Activated CD8-positive, alpha-beta memory T cell treated with anti-CD3 and anti-CD28 coated beads, Interleukin-2, amount 50 U/mL, for 4 hours (primary cell): ENCODE results near the gene WDR46.

Experiments
- DNase-seq: peaks from one replicate; pipeline ENCODE4 v3.0.0-alpha.2; 2020

WDR46 gene

DNA sequence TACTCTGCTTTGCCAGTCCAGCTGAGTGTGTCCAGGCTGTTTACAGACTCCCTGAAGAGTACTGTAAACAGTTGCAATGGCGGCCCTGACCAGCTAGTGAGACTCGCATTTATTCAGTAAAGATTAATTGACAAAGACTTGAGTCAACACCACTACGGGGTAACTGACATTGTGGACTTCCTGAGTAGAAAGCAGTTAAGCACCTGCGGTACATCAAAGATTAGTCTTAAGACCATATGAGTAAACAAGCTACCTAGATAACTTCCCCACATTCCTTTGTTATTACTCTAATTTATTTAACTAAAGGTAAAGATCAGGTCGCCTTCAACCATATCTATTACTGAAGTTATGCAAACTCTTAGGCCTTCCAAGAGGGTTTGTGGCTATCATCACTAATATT lies 30.0 kb downstream of the WDR46 start:
- no peak for DNase-seq

DNA sequence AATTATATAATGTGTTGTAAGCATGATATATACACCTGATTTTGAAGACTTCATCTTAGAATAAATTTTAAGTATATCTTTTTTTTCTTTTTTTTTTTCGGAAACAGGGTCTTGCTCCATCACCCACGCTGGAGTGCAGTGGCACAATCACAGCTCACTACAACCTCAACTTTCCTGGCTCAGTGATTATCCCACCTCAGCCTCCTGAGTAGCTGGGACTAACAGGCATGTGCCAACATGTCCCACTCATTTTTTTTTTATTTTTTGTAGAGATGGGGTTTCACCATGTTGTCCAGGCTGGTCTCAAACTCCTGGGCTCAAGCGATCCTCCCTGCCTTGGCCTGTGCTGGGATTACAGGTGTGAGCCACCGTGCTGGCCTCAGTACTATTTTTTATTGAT lies 34.4 kb downstream of the WDR46 start:
- no peak for DNase-seq

DNA sequence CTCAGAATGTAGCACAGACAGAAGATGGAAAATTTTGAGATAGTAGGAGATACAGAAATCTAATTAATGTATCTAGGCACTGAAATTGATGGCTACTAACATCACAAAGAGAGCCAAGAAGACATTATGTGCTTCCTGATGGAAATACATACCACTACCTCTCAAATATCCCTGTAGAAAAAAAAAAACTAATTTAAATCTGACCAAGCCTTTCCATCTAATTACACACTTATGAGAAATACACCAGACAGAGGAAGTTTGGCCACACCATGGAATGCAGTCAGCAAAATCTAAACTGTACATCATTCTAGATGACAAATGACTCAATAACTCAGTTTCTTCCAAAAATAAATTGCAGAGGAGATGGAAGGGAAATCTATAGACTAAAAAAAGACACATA lies 36.3 kb downstream of the WDR46 start:
- DNase-seq = no peak

DNA sequence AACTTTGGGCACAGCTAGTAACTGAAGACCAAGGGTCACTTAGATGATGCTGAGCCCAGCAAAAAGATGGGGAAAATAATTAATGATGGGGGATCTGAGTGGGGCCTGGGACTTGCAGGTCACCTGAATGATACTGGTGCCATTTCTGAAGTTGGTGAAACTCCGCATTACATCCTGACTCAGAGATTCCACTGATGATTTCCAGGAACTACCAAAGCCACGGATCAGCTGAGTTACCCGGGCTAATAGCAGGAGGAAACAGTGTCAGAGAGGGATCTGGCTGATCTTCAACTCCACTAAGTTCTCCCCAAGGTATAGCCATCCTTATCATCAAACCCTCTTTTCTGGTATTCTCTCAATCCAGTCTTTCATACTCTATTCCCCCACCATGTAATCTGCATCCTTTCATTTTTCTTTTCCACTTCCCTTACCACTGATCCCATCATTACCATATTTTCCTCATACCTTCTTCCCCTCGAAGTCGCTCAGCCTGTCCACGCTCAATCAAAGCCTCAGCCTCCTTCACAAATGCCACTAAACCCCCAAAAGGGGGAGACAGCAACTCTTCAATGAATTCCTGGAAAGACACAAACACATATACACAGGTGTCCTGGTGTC lies 37.5 kb downstream of the WDR46 start:
- no peak for DNase-seq

DNA sequence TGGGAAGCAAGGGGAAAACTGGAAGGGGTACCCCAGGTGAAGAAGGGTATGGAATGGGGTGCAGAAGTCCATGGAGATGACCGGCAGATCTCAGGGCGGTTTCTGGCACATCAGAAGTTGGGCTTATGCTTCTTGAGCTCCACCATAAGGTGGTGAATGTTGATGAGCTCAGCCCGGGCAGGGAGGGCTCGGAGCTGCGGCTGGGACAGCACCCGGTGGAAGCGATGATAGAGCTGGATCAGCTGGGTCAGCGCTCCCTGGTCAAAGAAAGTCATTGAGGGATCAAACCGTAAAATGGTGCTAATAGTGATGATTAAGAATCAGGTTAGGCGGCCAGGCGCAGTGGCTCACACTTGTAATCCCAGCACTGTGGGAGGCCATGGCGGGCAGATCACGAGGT lies 38.3 kb downstream of the WDR46 start:
- DNase-seq = no peak

DNA sequence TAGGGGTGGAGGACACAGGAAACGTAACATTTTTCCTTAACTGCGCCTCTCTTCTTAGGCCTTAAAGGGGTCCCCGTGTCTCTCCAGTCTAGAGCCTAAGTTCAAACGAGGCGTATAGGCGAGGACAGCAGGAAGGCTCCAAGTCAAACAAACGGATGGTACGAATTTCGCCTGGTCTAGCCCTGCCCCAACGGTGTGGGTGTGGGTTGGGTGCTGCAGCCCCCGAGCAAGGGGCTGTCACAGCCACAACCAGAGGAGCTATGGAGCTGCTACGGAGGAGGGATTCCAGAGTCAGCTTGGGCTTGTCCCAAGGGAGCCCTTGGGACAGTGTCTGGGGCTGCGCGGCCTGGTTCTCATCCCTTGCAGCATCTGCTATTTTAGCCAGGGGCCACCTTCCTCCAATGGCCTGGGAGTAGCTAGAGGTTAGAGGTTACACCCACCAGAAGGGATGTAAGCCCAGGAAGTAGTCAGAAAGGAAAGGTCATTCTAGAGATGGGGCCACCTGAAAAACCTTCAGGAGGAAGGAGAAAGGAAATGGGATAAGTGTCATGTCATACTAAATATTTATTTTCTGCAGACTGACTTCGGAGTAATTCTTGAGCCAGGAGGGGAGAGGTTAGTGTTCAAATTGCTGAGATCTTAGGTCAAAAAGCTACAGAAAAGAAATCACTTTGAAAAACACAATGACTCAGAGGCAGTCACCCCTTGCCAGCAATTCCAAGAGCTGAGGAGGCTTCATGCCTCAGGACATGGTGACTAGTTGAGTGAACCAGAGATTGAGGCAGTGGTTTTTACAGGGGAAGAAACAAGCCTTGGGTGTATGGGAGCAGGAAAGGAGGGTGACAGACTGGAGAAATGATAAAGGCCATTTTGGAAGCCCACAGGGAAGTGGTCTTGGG lies 39.1 kb downstream of the WDR46 start:
- peak; percentile 20 for DNase-seq

DNA sequence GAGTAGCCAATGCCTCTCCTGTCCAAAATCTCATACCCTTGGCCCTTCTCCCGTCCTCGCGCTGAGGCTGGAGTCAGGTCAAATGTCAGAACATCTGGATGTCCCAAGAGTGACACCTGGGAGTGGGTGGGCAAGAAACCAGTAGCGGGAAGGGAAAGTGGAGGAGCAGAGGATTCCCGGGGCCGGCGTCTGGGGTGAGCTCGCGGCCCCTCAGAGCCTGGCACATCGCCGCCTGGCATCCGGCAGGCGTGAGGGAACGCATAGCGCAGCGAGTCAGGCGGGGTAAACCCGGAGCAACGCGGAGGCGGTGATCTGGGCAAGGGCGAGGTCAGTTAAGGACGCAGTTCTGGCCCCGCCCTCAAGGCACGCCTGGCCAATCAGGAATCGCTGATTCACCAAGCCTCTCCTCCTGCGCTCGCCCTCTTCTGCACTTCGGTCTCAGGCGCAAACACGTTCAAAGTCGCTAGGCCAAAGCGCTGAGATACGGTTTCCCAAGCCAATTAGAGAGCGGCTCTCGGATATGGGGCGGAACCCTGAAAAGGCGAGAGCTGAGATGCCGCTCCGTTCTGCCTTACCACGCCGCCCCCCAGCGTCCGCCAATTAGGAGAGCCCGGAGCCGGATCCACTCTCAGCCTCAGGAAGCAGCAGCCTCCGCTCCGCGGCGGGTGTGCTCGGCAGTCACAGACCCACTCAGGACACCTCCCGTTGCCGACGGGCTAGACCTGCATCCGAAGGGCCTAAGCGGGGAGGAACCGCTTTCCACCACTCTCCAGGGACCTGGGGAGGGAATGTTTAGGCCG lies 39.9 kb downstream of the WDR46 start:
- DNase-seq = peak; percentile 94

DNA sequence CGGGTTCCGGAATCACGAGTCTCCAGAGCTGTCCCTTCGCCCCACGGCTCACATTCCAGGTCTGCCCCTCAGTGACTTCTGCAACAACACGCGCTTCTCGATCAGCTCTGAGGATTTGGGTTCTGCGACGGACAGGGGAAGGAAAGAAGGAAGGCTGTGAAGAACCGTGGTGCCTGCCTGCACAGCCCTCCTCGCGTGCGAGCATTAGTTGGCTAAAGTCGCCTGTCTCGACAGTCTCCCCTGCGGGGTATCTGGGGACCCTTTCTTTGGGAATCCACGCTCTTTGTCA lies 40.5 kb downstream of the WDR46 start:
- DNase-seq = no peak

DNA sequence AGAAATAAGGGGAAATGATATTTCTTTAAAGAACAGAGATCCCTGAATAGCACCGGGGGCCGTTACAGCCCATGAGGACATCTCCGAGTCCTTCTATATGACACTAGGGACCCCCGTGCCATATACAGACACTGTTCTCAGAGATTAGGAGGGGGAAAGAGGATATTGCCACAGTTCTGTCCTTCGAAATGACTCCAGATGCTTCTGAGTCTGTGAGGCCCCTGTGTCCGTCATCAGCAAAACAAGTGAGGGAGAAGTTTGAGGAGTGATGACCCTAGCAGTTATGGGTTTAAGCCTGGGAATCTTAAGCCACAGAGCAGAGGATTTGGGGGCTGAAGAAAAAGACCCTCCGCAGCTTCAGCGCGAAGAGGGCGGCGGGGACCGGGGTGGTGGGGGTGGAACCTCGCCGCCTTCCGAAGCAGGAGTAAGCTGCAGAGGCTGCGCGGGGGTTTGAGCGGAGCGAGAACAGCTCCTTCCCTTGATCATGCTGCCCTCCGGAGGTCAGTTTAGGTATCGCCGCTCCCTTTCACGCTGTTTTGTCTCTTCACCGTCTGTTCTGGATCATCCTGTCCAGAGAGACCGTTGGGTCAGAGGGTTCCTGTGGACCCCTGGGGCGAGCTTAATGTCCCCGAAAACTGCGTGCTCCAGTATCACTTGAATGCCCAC lies 40.9 kb downstream of the WDR46 start:
- peak; percentile 93 for DNase-seq

DNA sequence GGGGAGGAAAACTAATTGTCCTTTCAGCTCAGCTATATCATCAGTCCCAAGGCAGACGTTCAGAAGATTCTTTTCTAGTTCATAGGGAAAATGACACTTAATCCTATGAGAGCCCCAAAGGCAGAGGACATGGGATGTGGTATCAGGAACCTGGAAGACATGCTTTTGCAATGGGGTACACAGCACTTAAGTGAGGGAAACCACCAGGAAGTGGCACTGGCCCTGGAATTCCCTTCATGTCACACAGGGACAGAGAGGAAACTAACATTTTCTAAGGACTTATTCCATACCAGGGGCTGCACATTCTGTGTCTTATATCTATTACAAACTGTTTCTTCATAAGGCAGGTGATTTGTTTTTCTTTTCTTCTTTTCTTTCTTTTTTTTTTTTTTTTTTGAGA lies 45.6 kb downstream of the WDR46 start:
- no peak for DNase-seq

DNA sequence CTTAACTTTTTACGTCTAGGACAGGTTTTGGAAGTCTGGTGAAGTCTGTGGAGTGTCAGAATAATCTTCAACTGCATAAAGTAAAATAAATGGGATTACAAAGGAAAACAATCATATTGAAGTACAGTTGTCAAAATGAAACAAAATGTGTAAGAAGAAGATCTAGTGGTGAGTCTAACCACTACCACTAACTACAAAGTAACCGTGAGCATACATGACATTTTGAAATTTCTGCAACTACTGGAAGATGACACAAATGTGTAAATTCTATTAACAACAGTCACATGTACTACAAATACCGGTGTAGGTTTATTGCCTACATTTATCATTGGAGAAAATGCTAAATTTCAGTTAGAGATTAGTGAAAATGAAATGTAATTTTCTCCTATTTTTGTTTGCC lies 47.1 kb downstream of the WDR46 start:
- no peak for DNase-seq

DNA sequence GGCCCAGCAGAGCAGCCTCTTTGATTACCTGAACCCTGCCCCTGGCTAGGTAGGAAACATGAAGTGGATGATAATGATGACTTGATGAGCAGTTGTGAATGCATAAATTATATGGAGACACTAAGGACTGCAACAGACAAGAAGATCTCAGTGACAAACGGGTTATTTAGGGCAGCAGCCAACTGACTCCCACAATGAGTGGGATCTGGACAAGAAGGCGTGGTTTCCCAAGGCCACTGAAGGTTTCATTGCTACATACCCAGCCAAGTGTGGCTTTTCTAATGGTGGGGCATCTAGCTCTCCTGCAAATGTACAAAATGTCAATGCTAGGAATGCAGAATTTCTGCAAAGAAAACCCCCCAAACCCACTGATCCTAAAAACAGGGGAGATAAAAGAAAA lies 51.3 kb downstream of the WDR46 start:
- DNase-seq = no peak

DNA sequence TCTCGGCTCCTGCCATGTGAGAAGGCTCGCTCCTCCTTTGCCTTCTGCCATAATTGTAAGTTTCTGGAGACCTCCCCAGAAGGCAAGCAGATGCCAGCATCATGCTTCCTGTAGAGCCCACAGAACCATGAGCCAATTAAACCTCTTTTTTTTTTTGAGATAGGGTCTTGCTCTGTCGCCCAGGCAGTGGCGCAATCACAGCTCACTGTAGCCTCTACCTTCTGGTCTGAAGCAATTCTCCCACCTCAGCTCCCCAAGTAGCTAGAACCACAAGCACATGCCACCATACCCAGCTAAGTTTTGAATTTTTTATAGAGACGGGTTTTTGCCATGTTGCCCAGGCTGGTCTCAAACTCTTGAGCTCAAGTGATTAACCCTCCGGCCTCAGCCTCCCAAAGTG lies 52.2 kb downstream of the WDR46 start:
- DNase-seq = no peak

DNA sequence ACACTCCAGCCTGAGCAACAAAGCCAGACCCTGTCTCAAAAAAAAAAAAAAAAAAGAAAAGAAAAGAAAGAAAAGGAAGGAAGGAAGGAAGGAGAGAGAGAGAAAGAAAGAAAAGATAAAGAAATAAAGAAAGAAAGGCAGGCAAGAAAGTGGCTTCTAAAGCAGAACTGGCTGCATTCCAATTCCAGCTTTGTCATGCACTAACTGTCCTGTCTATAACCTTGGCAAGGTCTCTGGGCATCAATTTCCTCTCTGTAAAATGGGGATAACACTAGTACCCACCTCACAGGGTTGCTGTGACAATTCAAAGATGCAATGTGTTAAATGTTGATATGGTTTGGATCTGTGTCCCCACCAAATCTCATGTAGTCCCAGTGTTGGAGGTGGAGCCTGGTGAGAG lies 52.7 kb downstream of the WDR46 start:
- DNase-seq = no peak

DNA sequence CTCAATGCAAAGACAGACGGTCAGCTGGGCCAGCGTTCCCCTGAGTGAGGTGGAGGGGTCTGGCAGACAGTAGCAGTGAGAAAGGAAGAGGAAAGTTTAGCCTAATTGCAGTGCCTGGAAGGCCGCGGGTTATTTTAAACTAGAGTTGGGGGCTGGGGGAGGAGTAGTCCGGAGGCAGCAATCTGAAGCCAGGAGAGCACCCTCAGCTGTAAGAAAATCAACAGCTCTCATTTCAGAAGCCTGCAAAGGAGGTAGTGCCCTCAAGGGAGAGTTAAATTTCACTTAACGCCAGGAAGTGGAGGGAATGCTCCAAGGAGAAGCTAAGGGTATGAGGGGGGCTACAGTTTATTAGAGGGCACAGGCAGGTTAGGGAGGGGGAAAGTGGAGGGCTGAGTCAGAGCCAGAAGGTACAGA lies 53.8 kb downstream of the WDR46 start:
- no peak for DNase-seq
